M059J (cell line): Measurements from ENCODE around the gene ABCA9. TPM values are rescaled to one million over a fixed set of nuclear protein-coding genes. Genes with fewer than 3 reads are reported as not detected.
"Not testable (repeated sequence)": the region's sequence is repeated elsewhere in the genome, so short reads cannot be mapped to it uniquely, and the experiment has no call there.

Experiments
- DNase-seq: peaks from one replicate; pipeline ENCODE4 v3.0.0-alpha.2; 2012; ENCODE audit warnings: low read depth
- total RNA-seq: library from RNA; depleted of rRNA; stranded (reverse); fragments of >200 nt; shearing (Covaris generic); gene quantifications from 2 replicates; pipeline ENCODE4 v1.2.3, GENCODE V29; 2014; rRNA removed

The ABCA9 gene
- total RNA-seq, 1 experiment from 2014 or later, result not detected

DNA sequence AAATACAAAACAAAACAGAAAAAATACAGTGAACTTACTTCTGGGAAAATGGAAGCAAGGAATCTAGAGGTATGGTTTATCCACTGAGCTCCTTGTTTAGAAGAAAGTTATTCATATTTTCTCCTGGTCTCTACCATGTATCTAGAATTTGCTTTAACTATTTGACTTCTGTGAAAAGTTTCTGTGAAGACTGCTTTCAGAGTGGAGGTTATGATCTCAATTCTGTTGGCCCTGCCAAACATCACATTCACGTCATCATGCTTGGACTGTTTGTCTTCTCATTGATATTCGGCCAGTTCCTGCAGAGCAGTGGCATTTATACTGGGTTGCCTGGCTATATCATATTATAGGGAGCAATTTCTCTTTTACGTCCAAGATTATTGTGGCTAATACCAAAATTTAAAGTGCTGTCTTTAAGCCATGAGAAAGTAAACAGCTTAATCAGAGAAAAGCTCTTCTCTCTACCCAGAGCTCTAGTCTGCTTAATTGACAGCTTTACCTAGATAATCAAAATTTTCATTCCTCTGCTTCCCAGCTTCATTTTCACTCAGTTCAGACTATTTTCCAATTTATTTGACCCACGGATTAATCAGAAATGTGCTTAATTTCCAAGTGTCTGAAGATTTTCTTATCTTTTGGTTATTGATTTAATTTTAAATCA lies 105.4 kb downstream of the ABCA9 start, which contains the start of gene ABCA8:
Gene ABCA8, minus strand, starts transcription at position 212 of the 661 bp plus-strand sequence. CDS start 13,358 bp downstream, outside the sequence.
- no peak for DNase-seq

DNA sequence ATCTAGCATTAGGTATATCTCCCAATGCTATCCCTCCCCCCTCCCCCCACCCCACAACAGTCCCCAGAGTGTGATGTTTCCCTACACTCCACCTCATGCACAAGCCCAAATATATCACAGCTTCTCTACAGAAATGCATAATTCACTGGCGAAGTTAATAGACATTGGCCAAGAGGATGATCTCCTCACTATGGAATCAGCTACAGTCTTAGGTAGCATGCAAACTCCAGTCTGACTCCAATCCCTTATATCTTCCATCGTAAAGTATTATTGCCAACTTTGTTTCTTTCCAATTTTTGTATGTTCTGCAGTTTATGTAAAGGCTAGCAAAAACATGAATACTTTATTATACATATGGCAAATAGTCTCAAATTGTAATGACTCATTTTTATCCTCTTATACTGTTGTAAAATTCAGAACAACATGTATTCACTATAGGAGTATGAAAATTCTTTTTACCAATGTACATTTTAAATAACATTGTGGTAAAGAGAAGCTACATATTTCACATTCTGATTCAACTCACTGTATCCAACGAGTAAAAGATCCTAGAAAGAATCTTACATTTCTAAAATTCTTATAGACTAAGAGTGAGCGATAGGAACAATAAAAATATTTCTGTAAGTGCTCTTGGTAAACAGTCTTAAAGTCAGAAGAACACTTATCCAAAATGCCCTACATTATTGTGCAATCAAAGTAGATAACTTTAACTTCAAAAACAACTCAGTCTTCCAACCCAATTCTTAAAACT lies 106.4 kb downstream of the ABCA9 start:
- no peak for DNase-seq

DNA sequence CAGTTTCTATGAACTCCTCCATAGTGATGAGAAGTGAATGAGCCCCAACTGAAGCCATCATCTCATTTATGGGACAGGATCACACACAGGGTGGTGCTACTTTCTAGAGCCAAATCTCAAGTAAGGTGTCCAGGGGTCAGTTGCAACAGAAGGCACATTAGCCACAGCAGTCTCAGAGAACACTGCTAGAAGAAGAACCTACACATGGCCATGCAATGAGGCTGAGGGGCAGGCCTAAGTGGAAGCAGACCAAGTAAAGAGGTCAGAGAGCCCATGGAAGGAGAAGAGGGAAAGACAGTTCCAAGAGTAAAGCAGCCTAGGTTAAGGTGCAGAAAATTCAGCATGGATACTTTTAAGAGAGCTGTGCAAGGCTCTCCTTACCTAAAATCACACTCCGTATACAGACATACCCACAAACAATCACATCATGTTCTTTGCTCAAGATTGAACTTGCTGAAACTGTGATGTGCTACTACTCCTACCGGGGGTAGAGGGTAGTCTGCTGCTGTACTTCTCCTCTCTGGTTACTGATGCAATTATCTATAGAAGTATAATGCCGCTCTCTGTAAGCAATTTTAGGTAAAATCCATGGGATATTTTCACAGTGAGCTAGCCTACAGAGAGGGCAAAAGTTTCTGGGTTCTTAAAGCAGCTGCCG lies 107.3 kb downstream of the ABCA9 start:
- no peak for DNase-seq

DNA sequence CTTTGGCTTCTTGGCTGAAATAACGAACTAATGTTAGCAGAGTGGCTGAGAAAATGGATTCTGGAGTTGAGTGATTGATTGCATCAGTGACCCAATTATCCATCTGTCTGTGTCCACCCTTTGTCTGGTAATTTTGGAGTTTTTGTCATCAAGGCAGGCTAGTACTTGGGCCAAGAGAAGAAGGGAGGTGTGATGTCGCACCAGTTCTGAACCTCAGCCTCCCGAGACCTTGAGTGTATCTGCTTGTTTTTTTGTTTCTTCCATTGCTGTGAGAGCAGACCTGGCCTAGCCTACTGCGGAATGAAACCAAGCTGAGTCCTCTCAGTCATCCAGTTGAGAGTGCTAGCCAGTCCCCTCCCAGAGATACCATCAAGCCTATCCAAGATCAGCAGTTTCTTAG lies 110.0 kb downstream of the ABCA9 start:
- no peak for DNase-seq

DNA sequence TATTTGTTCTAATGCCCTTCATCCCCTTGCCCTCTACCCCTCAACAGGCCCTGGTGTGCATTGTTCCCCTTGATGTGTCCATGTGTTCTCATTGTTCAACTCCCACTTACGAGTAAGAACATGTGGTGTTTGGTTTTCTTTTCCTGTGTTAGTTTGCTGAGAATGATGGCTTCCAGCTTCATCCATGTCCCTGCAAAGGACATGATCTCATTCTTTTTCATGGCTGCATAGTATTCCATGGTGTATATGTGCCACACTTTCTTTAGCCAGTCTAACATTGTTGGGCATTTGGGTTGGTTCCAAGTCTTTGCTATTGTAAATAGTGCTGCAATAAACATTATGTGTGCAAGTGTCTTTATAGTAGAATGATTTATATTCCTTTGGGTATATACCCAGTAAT lies 112.9 kb downstream of the ABCA9 start:
- not testable (repeated sequence) for DNase-seq

DNA sequence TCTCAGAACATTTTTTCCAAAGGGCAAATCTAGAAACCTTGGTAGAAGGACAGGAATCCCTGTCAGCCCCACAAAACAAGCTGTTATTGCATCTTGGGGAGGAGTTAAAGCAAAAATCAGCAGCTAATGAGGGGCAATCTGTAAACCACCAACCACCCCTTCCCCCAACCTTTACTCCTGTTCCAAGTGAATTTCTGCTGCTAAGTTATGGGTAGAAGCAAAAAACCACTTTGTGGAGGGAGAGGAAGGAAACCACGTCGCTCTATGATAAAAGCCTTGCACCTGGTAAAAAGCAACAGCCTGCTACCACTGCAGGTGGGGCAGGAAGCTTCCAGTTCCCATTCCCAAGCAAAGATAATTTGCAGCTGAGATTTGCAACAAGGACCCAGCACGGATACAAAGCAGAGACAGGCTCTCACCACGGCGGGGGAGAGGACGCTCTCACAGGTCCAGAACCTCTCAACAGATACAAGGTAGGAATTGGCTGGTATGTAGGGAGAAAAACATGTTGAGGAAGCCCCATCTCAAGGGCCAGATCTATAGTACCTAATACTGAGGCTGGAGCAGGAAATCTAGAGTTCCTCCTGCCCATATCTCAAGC lies 116.2 kb downstream of the ABCA9 start:
- DNase-seq, result no peak

DNA sequence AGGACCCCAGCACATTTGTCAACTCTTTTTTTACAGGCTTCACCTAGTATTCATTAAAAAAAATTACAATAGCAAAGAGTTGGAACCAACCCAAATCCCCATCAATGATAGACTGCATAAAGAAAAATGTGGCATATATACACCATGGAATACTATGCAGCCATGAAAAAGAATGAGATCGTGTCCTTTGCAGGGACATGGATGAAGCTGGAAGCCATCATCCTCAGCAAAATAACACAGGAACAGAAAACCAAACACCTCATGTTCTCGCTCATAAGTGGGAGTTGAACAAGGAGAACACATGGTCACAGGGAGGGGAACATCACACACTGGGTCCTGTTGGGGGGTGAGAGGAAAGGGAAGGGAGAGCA lies 116.9 kb downstream of the ABCA9 start:
- DNase-seq, result not testable (repeated sequence)

DNA sequence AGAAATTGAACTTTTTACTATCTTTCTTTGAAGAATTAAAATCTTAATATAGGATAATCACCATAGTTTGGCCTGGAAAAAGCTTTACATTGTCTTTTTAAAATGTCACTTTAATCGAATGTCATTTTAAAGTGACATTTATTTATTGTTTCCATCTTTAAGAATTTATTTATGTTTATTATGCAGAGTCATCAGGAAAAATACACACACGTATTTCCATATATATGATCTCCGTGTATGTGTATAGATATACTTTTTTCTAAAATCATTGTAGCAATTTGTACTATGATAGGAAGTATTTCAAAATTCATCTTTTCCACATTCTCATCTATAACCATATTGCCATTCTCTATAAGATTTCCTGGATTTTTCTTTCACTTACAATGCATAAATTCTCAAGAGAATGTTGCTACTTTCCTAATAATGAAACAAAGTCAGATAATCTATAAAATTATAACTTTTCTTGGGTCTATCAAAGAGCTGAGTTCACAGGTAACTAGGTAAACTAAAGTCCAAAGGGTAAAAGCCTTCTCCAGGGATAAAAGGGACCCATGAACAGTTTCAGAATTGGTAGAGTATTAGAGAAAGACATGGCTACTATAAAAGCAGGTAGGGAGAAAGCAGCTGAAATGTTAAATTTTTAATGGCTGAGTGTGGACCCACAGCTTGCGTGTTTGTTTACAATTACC lies 117.5 kb downstream of the ABCA9 start:
- no peak for DNase-seq

DNA sequence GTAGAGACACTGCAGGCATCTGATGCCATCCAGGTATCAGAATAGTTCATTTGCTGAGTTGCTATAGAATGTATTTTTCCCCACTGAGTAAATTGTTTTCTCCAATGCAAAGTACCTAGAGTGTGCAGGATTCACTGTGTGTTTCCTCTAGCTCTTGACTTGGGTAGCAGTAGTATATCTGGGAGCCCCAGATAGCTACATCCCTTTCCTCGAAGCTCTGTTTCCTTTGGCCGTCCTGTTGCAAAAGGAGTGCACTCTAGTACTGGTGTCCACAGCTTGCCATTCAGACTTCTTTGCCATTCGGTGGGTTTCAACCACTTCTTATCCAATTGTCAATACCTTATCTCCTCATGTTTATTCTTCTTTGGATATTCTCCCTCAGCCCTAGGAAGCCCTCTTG lies 118.3 kb downstream of the ABCA9 start:
- DNase-seq, result no peak

DNA sequence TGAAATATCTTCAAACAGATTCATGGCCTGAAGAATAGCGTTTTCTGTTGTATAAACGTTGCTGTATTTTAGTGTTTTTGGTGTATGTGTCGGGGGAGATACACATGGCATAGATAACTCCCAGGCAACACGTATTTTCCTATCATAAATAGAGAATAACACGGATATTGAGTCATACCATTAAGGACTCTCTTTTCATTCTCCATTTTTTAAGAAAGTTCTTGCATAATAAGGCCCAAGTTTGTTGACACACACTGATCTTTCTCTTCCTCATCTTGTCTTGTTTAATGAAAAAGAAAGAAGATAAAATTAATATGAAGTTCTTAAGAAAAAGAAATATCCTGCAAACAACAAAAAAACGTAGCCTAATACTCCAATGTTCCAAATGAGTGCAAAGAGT lies 119.0 kb downstream of the ABCA9 start:
- no peak for DNase-seq

DNA sequence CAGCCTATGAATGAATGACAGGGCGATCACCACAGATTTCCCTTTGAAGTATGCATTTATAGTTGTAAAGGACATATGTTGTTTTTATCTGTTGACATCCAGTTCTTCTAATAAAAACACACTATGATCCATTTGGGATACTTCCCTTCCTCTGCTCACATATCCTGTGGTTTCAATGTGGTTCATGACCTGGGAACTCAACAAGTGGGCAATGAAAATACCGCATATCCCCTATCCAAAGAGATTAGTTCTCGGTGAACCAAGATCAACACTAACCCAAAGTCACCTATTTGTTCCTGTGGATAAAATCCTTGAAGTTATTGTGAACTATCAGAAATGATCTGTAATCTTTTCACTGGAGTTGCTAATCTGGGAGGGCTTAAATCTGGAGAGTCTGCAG lies 121.5 kb downstream of the ABCA9 start:
- DNase-seq, result no peak

DNA sequence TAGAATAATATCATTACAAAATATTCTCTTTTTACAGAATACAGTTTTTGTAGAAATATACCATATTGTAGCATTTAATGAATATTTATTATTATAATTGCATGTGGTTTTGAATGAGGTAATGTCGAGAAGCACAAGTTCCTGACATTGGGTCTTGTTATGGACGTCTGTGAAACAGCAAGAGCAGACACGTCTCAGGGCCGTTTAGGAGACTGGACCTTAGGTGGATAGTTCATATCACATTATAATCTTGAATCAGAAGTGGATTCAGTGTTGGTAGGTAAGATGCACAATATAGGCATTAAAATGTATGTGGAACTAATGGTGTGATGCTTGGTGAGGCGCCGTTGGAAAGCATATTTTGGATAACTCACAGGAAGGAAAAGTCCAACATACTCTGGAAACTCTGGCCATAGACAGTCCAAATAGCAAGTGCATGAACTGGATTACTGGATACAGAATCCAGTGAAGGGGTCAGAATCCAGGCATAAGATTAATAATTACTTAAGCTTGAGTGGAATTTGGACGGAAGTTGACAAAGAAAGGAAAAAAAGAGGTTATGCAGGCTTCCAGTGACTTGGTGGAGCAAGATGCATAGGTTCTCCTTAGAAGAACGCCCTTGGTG lies 122.7 kb downstream of the ABCA9 start:
- DNase-seq, result no peak

DNA sequence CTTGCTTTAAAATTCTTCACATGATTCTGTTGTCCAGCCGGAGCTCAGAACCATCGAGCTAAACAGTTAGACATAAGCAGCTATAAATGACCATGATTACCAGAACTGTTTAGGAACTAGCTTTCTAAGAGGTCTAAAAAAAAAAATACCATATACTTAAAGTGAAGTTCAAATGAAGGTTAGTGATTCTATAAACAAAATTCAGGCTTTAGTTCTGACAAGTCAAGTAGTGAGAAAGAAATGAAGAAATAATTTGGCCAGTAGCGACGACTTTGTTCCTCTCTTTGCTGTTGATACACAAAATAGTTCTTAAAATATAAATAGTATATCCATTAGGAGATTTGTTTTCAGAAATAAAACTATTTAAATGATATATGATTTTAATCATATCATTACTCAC lies 133.2 kb downstream of the ABCA9 start:
- DNase-seq, result no peak

DNA sequence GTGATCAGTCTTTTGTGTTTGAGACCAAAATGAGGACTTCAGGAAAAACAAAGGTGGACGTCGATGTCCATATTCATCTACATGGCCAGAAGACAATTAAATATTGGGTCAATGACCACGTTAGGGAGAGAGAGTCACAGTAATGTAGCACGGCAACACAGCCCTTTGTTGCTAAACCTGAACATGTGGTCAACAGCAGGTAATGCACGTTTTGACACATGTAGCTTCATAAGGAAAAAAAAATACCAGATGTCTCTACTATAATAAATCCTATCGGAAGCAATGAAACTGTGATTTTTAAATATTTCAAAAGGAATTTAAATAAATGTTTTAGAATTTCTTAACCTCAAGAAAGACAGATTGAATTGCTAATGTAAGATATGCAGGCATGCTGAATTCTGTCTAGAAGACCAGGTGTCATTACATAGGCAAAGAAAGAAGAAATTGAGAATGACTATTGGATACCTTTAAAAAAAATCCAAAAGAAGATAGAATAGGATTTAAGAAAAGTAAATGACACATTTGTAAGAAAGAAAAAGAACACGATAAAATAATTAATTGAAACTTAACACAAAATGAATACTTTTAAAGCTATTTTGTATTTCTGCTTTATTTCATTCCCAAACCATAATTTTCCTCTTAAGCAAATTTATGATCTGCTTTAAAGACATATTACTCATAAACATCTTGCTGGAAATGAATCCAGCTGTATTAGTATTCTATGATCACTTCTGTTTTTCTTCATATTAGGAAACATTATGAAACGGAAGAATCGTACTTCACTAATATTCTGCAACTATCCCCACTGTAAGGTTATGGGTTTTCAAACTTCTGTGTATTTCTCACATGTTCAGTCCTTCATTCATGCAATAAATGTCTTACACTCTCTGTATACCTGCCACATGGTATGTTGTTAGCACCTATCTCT lies 135.7 kb downstream of the ABCA9 start:
- no peak for DNase-seq

Other genes starting within 250 kb of the ABCA9 start
- not detected in 2 replicates for gene ABCA8, start 105.5 kb downstream of the ABCA9 start, total RNA-seq
- gene ABCA6, start 81.0 kb upstream of the ABCA9 start, total RNA-seq, result not detected in 2 replicates
- gene ABCA10, start 167.9 kb upstream of the ABCA9 start, total RNA-seq, result not detected in 2 replicates